CD4-positive, alpha-beta T cell treated with Interferon alpha-2 for 1 hour (primary cell): Measurements from ENCODE around the gene SLC25A11.
A peak's percentile ranks its signal among the peaks of the same experiment; 100 is the strongest.

Experiments used
- DNase-seq, 2 donors: peaks; one replicate each; pipeline ENCODE4 v3.0.0-alpha.2; 2020 to 2022

Gene SLC25A11

GRCh38 chr17:4966844-4967538, 27.1 kb upstream of the SLC25A11 start:
- DNase-seq: peak; percentile 99

GRCh38 chr17:4965311-4965986, 25.6 kb upstream of the SLC25A11 start:
- no peak for DNase-seq

- no peak for DNase-seq
Observed at GRCh38 chr17:4960279-4960922, 20.6 kb upstream of the SLC25A11 start.

GRCh38 chr17:4959261-4959965, 19.6 kb upstream of the SLC25A11 start:
- no peak for DNase-seq

GRCh38 chr17:4958102-4958501, 18.3 kb upstream of the SLC25A11 start:
- DNase-seq: no peak

- peak; percentile 34 to 56 for DNase-seq
Observed at GRCh38 chr17:4956493-4957061, 16.7 kb upstream of the SLC25A11 start.

- DNase-seq: no peak
Observed at GRCh38 chr17:4955091-4955490, 15.2 kb upstream of the SLC25A11 start.

GRCh38 chr17:4953451-4953961, 13.7 kb upstream of the SLC25A11 start:
- no peak for DNase-seq

GRCh38 chr17:4951486-4951885, 11.6 kb upstream of the SLC25A11 start:
- no peak for DNase-seq

- DNase-seq: no peak
Observed at GRCh38 chr17:4950746-4951204, 10.9 kb upstream of the SLC25A11 start, which contains the start of gene ENO3. ENO3 (plus strand) TSS chr17:4951119; CDS start chr17:4951830, 711 bp downstream.

GRCh38 chr17:4950075-4950745, 10.4 kb upstream of the SLC25A11 start:
- peak in 1 of 2 donors; percentile 37 for DNase-seq

- DNase-seq: peak; percentile 84 to 88
Observed at GRCh38 chr17:4949321-4950074, 9.7 kb upstream of the SLC25A11 start.

GRCh38 chr17:4948931-4949320, 9.1 kb upstream of the SLC25A11 start:
- DNase-seq: peak; percentile 79 to 82

GRCh38 chr17:4948166-4948930, 8.5 kb upstream of the SLC25A11 start, which contains the start of gene PFN1:
PFN1 (minus strand) TSS chr17:4948530; CDS start chr17:4948394, 136 bp downstream.
- DNase-seq: peak; percentile 92 to 95

- DNase-seq: peak; percentile 51 to 77
Observed at GRCh38 chr17:4947411-4948165, 7.7 kb upstream of the SLC25A11 start.

GRCh38 chr17:4947010-4947410, 7.2 kb upstream of the SLC25A11 start:
- DNase-seq: no peak

GRCh38 chr17:4946312-4946976, 6.6 kb upstream of the SLC25A11 start:
- no peak for DNase-seq

GRCh38 chr17:4945944-4946280, 6.1 kb upstream of the SLC25A11 start:
- no peak for DNase-seq
